ENCODE data around the gene LPCAT1. TPM values are rescaled to one million over a fixed set of nuclear protein-coding genes. Genes with fewer than 3 reads are reported as not detected.

Gene LPCAT1
- total and polyA plus RNA-seq, 2 of the 13 experiments (the other 11 are each of a cell fraction or from before 2014, with no cell fraction given): 29.8 to 90.6 TPM

- TF ChIP-seq, protein P1, sequence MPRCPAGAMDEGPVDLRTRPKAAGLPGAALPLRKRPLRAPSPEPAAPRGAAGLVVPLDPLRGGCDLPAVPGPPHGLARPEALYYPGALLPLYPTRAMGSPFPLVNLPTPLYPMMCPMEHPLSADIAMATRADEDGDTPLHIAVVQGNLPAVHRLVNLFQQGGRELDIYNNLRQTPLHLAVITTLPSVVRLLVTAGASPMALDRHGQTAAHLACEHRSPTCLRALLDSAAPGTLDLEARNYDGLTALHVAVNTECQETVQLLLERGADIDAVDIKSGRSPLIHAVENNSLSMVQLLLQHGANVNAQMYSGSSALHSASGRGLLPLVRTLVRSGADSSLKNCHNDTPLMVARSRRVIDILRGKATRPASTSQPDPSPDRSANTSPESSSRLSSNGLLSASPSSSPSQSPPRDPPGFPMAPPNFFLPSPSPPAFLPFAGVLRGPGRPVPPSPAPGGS (CRISPR knock-in tag; IDR thresholded peaks at IDR 0.05): no peak
- TF ChIP-seq MBD4 (IDR thresholded peaks at IDR 0.05; ENCODE audit: borderline replicate concordance, low read length) (no peak), ZFAT (CRISPR knock-in tag; conservative IDR thresholded peaks at IDR 0.05) (no peak), PHF5A (CRISPR knock-in tag; IDR thresholded peaks at IDR 0.05; ENCODE audit: low read depth, unreplicated experiment) (no peak), ZNF724P (CRISPR knock-in tag; IDR thresholded peaks at IDR 0.05; ENCODE audit: borderline replicate concordance) (no peak), TFE3 (CRISPR knock-in tag; IDR thresholded peaks at IDR 0.05) (peak; percentile 90), ZFY (CRISPR knock-in tag; IDR thresholded peaks at IDR 0.05) (peak; percentile 57), ZSCAN29 (CRISPR knock-in tag; conservative IDR thresholded peaks at IDR 0.05) (no peak), SRSF4 (IDR thresholded peaks at IDR 0.05; ENCODE audit: low read depth, low read length, poor library complexity, severe bottlenecking) (no peak), KDM5A (IDR thresholded peaks at IDR 0.05; ENCODE audit: borderline replicate concordance, low read length) (no peak), ZNF569 (CRISPR knock-in tag; IDR thresholded peaks at IDR 0.05; ENCODE audit: borderline replicate concordance) (no peak), U2AF2 (IDR thresholded peaks at IDR 0.05; ENCODE audit: low read depth, low read length) (no peak), RFX5 (IDR thresholded peaks at IDR 0.05; ENCODE audit: low read depth, low read length) (no peak), ZSCAN31 (CRISPR knock-in tag; IDR thresholded peaks at IDR 0.05; ENCODE audit: low read depth) (peak; percentile 91), ZZZ3 (CRISPR knock-in tag; IDR thresholded peaks at IDR 0.05; ENCODE audit: borderline replicate concordance) (no peak), ZNF337 (CRISPR knock-in tag; IDR thresholded peaks at IDR 0.05; ENCODE audit: borderline replicate concordance, low read depth) (peak; percentile 32; the same call in 1 of the 2 replicates), BRD4 (CRISPR knock-in tag; IDR thresholded peaks at IDR 0.05) (peak; percentile 16; the same call in 1 of the 2 replicates)
- TF ChIP-seq, protein P2, sequence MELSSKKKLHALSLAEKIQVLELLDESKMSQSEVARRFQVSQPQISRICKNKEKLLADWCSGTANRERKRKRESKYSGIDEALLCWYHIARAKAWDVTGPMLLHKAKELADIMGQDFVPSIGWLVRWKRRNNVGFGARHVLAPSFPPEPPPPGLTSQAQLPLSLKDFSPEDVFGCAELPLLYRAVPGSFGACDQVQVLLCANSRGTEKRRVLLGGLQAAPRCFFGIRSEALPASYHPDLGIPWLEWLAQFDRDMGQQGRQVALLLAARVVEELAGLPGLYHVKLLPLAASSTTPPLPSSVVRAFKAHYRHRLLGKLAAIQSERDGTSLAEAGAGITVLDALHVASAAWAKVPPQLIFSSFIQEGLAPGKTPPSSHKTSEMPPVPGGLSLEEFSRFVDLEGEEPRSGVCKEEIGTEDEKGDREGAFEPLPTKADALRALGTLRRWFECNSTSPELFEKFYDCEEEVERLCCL (CRISPR knock-in tag; IDR thresholded peaks at IDR 0.05; ENCODE audit: borderline replicate concordance): no peak
- TF ChIP-seq, protein P3, sequence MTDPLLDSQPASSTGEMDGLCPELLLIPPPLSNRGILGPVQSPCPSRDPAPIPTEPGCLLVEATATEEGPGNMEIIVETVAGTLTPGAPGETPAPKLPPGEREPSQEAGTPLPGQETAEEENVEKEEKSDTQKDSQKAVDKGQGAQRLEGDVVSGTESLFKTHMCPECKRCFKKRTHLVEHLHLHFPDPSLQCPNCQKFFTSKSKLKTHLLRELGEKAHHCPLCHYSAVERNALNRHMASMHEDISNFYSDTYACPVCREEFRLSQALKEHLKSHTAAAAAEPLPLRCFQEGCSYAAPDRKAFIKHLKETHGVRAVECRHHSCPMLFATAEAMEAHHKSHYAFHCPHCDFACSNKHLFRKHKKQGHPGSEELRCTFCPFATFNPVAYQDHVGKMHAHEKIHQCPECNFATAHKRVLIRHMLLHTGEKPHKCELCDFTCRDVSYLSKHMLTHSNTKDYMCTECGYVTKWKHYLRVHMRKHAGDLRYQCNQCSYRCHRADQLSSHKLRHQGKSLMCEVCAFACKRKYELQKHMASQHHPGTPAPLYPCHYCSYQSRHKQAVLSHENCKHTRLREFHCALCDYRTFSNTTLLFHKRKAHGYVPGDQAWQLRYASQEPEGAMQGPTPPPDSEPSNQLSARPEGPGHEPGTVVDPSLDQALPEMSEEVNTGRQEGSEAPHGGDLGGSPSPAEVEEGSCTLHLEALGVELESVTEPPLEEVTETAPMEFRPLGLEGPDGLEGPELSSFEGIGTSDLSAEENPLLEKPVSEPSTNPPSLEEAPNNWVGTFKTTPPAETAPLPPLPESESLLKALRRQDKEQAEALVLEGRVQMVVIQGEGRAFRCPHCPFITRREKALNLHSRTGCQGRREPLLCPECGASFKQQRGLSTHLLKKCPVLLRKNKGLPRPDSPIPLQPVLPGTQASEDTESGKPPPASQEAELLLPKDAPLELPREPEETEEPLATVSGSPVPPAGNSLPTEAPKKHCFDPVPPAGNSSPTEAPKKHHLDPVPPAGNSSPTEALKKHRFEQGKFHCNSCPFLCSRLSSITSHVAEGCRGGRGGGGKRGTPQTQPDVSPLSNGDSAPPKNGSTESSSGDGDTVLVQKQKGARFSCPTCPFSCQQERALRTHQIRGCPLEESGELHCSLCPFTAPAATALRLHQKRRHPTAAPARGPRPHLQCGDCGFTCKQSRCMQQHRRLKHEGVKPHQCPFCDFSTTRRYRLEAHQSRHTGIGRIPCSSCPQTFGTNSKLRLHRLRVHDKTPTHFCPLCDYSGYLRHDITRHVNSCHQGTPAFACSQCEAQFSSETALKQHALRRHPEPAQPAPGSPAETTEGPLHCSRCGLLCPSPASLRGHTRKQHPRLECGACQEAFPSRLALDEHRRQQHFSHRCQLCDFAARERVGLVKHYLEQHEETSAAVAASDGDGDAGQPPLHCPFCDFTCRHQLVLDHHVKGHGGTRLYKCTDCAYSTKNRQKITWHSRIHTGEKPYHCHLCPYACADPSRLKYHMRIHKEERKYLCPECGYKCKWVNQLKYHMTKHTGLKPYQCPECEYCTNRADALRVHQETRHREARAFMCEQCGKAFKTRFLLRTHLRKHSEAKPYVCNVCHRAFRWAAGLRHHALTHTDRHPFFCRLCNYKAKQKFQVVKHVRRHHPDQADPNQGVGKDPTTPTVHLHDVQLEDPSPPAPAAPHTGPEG (CRISPR knock-in tag; IDR thresholded peaks at IDR 0.05): no peak; the same call in 1 of the 2 replicates
Measured at GRCh38 chr5:1555011-1555807, 31.4 kb upstream of the LPCAT1 start (continued).

Measured in HepG2 (cell line).